GM19035 (cell line): ENCODE data around the gene PRR27.

Experiments
- ATAC-seq: cut with Tn5 transposase; IDR thresholded peaks from one replicate; pipeline ENCODE4 v1.9.1; 2021; ENCODE audit not compliant: unreplicated experiment

The PRR27 gene

GRCh38 chr4:70153937-70154336 lies at the start of gene PRR27:
Gene PRR27, plus strand, starts transcription at chr4:70154237. Its CDS starts 139 bp downstream, at chr4:70154376.
- ATAC-seq, result no peak

DNA sequence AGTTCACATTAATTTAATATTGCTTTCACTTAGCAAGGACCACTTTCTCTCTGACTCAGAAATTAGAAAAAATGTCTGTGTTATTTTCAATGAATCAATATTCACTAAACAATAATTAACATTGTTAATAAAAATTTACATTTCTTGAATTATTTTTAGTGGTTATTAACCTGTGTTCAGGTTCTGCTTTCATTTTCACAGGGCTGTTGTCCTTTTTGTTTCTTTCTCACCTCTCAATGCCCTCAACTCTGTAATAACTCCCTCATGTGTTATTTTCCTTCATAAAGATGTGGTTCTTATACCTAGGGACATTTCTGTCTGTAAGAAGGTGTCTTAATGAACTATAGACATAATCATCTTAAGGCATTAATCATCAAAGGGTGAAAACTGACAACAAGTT lies 43.1 kb upstream of the PRR27 start:
- no peak for ATAC-seq

DNA sequence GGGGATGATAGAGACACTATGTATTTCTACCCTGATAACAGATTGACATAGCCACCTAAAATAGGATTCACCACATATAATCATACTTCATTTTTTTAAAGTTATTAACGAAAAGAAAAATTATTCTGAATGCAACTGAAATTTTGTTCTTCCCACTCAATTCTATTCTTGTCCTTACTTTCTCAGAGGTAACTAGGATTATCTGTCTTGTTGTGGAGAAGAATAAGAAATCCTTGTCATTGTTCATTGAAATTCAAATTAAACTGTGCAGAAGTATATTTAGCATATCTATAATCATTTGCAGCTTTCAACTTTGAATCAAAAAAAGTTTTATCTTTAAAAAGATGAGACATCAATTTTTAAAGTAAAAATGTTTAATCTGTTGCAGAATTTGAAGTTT lies 40.4 kb upstream of the PRR27 start:
- ATAC-seq, result no peak

- ATAC-seq, result no peak
Observed at GRCh38 chr4:70114096-70114495, 39.9 kb upstream of the PRR27 start.

- ATAC-seq, result no peak
Observed at GRCh38 chr4:70120323-70120722, 33.7 kb upstream of the PRR27 start.

- no peak for ATAC-seq
Observed at GRCh38 chr4:70133473-70133872, 20.6 kb upstream of the PRR27 start.

DNA sequence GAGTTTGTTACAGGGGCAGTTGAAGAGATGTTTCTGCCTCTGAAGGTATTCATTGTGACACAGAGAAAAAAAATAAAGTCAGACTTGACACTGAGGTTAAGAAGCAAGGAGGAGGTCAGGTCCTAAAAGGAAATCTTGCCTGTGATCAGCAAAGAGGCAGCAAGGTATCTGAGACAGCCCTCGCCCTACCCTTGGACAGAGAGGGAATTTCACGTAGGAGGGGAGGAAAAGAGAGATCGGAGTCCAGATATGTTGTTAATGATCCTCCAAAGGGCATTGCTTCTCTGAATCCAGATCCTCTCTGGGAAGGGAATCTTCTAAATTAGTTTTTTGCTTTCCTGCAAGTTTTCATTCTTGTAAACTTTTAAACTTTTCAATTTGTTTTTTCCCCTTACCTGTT lies 15.3 kb upstream of the PRR27 start:
- no peak for ATAC-seq

DNA sequence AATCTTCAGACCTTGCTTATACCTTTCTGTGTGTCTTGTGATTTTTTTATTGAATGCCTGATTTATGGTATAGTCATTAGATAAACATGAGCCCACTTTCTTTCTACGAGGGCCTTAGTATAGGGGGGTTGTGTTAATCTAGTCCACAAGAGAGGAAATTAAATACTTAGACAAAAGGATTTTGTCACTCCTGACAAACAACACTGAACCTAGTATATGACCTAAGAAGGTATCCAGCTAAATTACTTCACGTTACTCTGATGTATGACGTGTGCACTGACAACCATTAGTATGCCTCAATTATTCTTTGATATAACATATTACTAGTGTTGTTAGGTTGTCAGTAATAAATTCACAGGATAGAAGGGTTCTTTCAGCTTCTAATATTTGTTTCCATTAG lies 2.8 kb upstream of the PRR27 start:
- no peak for ATAC-seq

- ATAC-seq, result no peak
Observed at GRCh38 chr4:70152088-70152487, 1.9 kb upstream of the PRR27 start.

GRCh38 chr4:70158576-70158975 lies 4.5 kb downstream of the PRR27 start:
- no peak for ATAC-seq

- ATAC-seq, result no peak
Observed at GRCh38 chr4:70177090-70177489, 23.1 kb downstream of the PRR27 start.

DNA sequence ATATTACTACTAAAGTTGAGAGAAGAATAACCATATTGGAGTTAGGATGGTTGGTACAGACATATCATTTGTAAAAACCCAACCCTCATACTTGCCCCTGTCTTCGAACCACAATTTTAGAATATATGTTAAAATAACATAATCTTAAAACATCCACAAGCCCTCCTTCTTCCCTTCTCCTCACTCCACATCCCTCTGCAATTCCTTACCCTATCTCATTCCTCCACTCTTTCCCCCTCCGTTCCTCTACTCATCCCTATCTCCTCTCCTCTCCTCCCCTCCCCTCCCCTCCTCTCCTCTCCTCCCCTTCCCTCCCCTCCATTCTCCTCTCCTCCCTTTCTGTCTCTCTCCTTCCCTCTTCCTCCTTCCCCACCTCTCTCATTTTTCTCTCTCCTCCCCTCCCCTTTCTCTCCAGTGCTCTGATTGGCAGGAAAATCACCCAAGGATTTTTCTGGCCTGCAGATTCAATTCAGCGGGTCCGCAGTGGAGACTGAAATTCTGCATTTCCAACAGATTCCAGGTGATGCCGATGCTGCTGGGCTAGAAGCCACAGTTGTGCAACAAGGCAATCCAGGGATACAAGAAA lies 24.1 kb downstream of the PRR27 start:
- no peak for ATAC-seq

DNA sequence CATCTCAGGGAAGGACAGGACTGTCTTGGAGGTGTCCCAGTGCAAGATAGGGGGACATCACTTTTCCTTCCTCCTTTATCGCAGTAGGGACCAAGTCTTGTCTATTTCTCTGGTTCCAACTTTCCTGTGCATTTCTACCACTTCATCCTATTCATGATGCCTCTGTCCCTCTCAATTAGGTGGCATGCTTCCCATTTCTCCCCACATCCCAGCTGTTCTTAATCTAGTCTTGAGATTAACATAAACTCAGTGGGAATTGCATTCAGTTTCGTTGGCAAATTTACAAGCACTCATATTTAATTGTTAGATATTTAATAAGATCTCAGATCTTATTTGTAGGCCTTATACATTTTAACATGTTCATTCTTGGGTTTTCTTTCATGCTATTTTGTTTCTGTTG lies 25.8 kb downstream of the PRR27 start:
- no peak for ATAC-seq

DNA sequence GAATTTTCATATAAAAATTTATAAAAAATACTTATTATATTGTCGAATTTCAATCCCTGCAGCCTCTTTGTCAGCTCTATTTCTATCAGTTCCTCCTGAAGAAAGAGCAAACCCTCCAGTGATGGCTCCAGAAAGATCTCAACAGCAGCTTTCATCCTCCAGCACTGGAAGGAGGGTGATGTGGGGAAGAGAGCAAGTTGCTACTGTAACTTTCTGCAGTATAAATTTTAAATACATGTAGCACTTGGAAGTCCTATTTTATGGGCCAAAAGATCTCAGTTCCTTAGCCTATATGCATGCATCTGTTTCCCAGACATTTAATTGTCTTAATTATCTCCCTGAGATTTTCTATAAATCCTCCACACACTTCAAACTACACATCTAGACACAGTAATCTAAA lies 27.8 kb downstream of the PRR27 start:
- no peak for ATAC-seq

DNA sequence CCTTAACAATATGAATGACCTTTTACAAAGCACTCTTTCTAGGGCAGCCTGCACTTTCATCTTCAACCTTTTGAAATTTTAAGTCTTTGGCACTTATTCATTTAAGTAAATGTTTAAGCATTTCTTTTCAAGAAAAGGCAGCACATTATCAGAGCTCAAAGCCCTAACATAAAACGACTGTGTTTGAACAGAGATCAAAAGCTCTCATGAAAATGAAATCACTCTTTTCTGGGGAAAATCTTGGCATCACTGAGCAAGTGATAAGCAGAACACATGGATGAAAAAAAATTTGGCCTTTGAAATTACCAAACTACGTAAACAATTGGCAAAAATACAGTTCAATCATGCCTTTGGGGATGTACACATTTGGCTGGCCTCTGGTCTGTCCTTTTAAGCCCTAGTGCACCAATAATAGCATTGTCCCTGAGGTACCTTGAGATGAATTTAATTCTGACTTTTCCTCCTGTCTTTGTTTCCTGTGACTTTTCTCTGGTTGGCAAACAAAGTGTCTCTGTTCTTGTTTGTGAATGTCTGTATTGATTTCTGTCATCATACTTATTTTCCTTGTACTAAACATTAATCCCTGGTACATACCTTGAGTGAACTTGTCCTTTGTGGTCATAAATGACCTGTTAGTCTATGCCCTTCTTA lies 28.6 kb downstream of the PRR27 start:
- ATAC-seq, result no peak

DNA sequence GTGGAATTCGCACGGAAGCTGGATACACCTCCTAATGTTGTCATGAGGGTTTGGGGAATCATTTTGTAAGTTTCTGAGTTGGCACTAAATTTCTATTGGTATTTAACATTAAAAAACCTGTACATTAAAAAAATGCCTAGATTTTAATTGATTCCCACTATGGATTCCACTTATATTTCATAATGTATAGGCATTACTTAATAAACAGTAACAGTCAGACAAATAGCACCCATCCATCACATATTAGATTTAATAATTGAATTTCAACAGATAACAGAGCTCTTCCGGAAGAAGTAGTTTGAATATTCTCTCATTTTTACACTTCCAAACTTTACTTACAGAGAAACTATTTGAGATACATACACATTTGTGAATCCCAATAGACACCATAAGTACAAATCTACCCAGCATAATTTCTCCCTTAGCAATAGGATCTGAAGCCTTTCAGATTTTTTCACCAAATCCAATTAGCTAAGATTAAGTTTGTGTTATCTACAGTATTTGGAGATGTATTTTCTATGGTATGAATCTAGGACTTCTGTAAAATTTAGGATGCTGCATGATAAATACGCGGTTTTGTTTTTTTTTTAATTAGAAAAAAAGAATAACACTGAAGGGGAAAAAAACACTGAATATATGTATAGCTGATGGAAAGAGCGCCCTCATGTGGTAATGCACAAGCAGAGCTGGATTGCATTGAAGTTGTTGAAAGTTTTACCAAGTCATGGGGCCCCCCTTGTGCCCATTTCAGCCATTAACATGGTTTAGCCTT lies 29.3 kb downstream of the PRR27 start:
- ATAC-seq, result peak; percentile 80

DNA sequence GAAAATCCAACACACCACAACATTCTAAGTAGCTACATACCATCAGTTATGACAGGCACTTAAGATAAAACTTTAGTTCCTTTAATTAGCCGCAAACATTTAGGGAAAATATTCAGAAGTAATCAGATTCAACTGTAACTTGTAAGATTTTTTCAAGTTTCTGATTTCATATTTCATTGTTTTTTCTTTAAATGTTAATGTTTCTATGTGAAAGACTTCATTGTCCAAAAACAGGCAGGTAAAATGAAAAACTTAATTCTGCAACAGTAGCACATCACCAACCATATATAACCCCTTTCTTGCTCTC lies 29.9 kb downstream of the PRR27 start:
- no peak for ATAC-seq

- no peak for ATAC-seq
Observed at GRCh38 chr4:70187216-70187615, 33.2 kb downstream of the PRR27 start.

DNA sequence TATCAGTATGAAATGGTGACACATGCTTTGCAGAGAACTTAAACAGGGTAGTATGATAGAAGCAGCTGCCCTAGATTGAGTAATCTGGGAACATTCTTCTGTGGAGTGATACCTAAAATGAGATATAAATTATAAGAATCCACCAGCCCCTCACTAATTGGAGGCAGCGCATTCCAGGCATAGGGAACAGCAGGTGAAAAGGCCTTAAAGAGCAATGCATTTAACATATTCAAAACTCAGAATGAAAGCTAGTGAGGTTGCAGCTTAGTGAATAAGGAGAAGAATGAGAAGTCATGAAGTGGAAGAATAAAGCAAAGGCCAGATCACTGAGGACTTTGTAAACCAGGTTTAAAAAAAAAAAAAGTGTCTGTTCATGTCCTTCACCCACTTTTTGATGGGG lies 36.5 kb downstream of the PRR27 start:
- ATAC-seq, result no peak

GRCh38 chr4:70191647-70192046 lies 37.6 kb downstream of the PRR27 start:
- no peak for ATAC-seq

GRCh38 chr4:70192895-70193294 lies 38.9 kb downstream of the PRR27 start:
- no peak for ATAC-seq

DNA sequence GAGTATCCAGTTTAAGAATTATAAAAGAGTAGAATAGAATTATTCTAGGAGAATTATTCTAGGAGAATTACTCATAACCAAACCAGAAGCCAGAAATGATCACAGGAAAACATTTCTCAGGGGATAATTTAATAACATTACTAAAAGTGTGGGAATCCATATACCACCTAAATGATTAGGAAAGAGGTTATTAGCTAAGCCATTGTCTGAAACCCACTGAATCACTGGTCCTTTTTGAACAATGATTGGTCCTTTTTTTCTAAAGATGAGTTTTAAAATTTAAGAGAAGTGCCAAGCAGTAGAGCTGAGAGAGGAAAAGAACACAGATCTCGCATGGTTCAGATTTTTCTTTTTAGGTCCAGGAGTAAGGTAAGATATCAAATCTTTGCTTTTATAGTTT lies 41.4 kb downstream of the PRR27 start, which contains the start of gene ODAM:
Gene ODAM (plus strand): TSS at position 301 of the 400 bp plus-strand sequence. CDS start 819 bp downstream, outside the sequence.
- ATAC-seq, result no peak
